ENCODE data around the gene MUC4. TPM values are rescaled to one million over a fixed set of nuclear protein-coding genes. Genes with fewer than 3 reads are reported as not detected.

Gene MUC4
- total and polyA plus RNA-seq, 10 of the 15 experiments (the other 5 are each of a cell fraction or from before 2014, with no cell fraction given) = 0.02 to 0.46 (median 0.27) TPM; not detected in 4

DNA sequence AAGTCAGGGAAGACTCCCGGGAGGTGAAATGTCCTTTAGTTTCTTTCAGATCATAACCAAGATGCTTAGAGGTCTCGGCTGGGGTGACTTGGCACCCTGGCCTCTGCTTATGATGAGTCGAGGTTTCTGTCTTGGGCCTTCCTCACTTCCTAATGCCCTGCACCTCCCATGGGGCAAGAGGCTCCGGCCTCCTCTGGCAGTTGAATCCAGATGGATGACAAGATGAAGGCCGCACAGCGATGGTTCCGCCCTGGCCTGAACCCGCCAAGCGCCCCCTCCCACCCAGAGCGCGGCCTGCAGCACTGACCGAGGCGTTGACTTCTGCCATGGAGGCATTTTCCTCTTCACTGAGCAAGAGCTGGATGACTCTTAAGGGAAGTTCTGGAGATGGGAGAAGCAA, 59.7 kb downstream of the MUC4 start (continued):
- no peak for TF ChIP-seq CEBPZ (IDR thresholded peaks at IDR 0.05; ENCODE audit: low read depth, low read length)

DNA sequence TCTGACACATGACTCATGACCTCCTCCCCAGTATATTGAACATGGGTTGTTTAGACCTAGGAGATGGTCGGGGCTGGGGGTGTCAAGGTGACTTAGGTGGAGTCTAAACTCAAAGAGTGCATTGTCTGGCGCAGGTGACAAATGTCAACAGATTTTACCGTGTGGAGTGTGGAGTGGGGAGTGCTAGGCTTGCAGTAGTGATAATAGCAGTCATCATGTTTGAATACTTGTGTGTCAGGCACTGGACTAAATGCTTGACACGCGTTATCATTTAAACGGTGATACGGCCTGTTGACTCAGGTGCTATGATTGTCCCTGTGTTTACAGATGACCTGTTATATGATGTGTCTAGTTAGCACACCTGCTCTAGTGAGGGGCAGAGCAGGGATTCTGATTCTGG, 60.2 kb downstream of the MUC4 start:
- POLR2A ChIA-PET = no interaction called here
- no peaks in the 10 kb centered on the region for H3K4me1 ChIP-seq (ENCODE audit: control insufficient read depth, insufficient read depth, low read length)
- no peak overlapping the region for H3K9ac ChIP-seq (ENCODE audit: control insufficient read depth, insufficient read depth, low read length)
- no peak overlapping the region for H2AFZ ChIP-seq (ENCODE audit: control insufficient read depth, low read depth, low read length)
- no peak overlapping the region for H3K4me2 ChIP-seq (ENCODE audit: control insufficient read depth, insufficient read depth)
- RAD21 ChIA-PET (ENCODE audit: unreplicated experiment) = no interaction called here
- intact Hi-C loops (cut with micrococcal nuclease; ENCODE audit: unreplicated experiment) (no loop called here), in situ Hi-C loops (cut with MboI) (loop anchor here (10.0 kb wide), 1 partner anchor 63 kb away; the partner anchor contains the start of gene MUC4)
- H3K27me3 ChIP-seq (replicated peaks in 1 of 2; ENCODE audit: control insufficient read depth in 2 of 2, insufficient read depth in 2 of 2, low read length in 1 of 2) = no peaks in the 10 kb centered on the region; a peak in 2 of 4 replicates
- BruUV-seq (replicated peaks) = no TSS peak
- no peaks in the 10 kb centered on the region for H3K9me3 ChIP-seq (replicated peaks; ENCODE audit: control insufficient read depth, insufficient read depth, low read length)
- no peak for DNase-seq (ENCODE audit: low read depth, low spot score)
- no peak for FAIRE-seq
- no peaks in the 10 kb centered on the region for H3K79me2 ChIP-seq (ENCODE audit: control insufficient read depth, insufficient read depth, low read length)
- no peaks in the 10 kb centered on the region for H3K36me3 ChIP-seq (ENCODE audit: control insufficient read depth in 2 of 2, insufficient read depth in 2 of 2, low read length in 1 of 2)
- no peaks in the 10 kb centered on the region for H4K20me1 ChIP-seq (ENCODE audit: control insufficient read depth, insufficient read depth)
- no peak overlapping the region for H3K27ac ChIP-seq (ENCODE audit: control insufficient read depth, insufficient read depth)
- WGBS (ENCODE audit: insufficient coverage, insufficient replicate concordance, low lambda C conversion rate, missing lambda C conversion rate) = 82% methylated on average over 7 of the region's 7 CpGs
- CTCF ChIA-PET = no interaction called here
- no peak for ATAC-seq
- SMC1A ChIA-PET (ENCODE audit: uncharacterized antibody, unreplicated experiment) = no interaction called here
- no peak overlapping the region for H3K4me3 ChIP-seq
- TF ChIP-seq EZH2 (IDR thresholded peaks at IDR 0.05; ENCODE audit: borderline replicate concordance, control insufficient read depth, low read depth, low read length) (no peak), SREBF1 (IDR thresholded peaks at IDR 0.05; ENCODE audit: low read length) (no peak), NFXL1 (IDR thresholded peaks at IDR 0.05; ENCODE audit: borderline replicate concordance) (no peak), ZBTB4 (CRISPR knock-in tag; IDR thresholded peaks at IDR 0.05) (no peak), RBBP5 (conservative IDR thresholded peaks at IDR 0.05) (no peak), CBX5 (IDR thresholded peaks at IDR 0.05; ENCODE audit: low read depth) (no peak), SIX5 (IDR thresholded peaks at IDR 0.05; ENCODE audit: low read depth, low read length, severe bottlenecking) (no peak), CREB1 (IDR thresholded peaks at IDR 0.05; ENCODE audit: low read depth) (no peak), MEF2A (IDR thresholded peaks at IDR 0.05; ENCODE audit: insufficient read depth, low read depth, low read length) (no peak), SMC3 (IDR thresholded peaks at IDR 0.05; ENCODE audit: borderline replicate concordance, low read length) (no peak), TAF1 (IDR thresholded peaks at IDR 0.05; ENCODE audit: borderline replicate concordance, low read depth, low read length) (no peak), NRF1 (conservative IDR thresholded peaks at IDR 0.05; ENCODE audit: low read depth, low read length) (no peak), BCLAF1 (IDR thresholded peaks at IDR 0.05) (no peak), CBX3 (IDR thresholded peaks at IDR 0.05; ENCODE audit: borderline replicate concordance, low read depth) (no peak)

Data from GM12878 (cell line).